Measurements from ENCODE around the gene ERBB4. TPM values are rescaled to one million over a fixed set of nuclear protein-coding genes. Genes with fewer than 3 reads are reported as not detected.

Gene ERBB4
- total RNA-seq, 1 experiment from 2014 or later, result 0.04 TPM

- H3K4me1 Mint-ChIP-seq, result peaks cover 8% of the 10 kb centered on the region in 2 experiments
These were observed 159.5 kb downstream of the ERBB4 start for GRCh38 chr2:212379103-212379502.

More at GRCh38 chr2:212379103-212379502, 159.5 kb downstream of the ERBB4 start:
- WGBS (ENCODE audit: extremely low coverage, insufficient read length, low lambda C conversion rate), result no CpG with 5 or more reads among the region's 3 CpGs
- Histone ChIP-seq H3K56ac (ENCODE audit: insufficient read length, low read depth, low read length) (no peak overlapping the region), H3K27ac (ENCODE audit: insufficient read length, low read depth, low read length) (no peak overlapping the region), H3K14ac (ENCODE audit: insufficient read depth, low read length) (no peak overlapping the region), H4K8ac (replicated peaks; ENCODE audit: insufficient read length, low read depth, low read length) (no peak overlapping the region), H4K5ac (ENCODE audit: insufficient read length, low read depth, low read length) (no peak overlapping the region), H3T11ph (ENCODE audit: low read length) (no peak overlapping the region), H2BK5ac (ENCODE audit: insufficient read length, low read length) (no peak overlapping the region), H3K23me2 (ENCODE audit: insufficient read length, low read depth, low read length, poor library complexity, severe bottlenecking) (no peaks in the 10 kb centered on the region), H2BK15ac (ENCODE audit: low read depth, low read length) (no peak overlapping the region), H2AFZ (ENCODE audit: low read length) (no peak overlapping the region), H3K79me1 (ENCODE audit: insufficient read depth, low read depth, low read length, poor library complexity, severe bottlenecking) (no peaks in the 10 kb centered on the region), H3K9me3 (ENCODE audit: control insufficient read depth, low read depth, low read length) (no peaks in the 10 kb centered on the region), H3K4me1 (ENCODE audit: insufficient read depth, low read length) (no peaks in the 10 kb centered on the region), H3K27me3 (ENCODE audit: insufficient read depth, low read length) (no peaks in the 10 kb centered on the region), H3K23ac (ENCODE audit: insufficient read length, low read depth, low read length) (no peak overlapping the region), H3K9ac (ENCODE audit: extremely low read depth, insufficient read length, low read length) (no peak overlapping the region), H2AK5ac (ENCODE audit: insufficient read length, low read length) (no peak overlapping the region), H2BK120ac (ENCODE audit: low read depth, low read length, poor library complexity, severe bottlenecking) (no peak overlapping the region), H3K79me2 (ENCODE audit: insufficient read depth, low read length) (no peaks in the 10 kb centered on the region), H2BK12ac (ENCODE audit: insufficient read length, low read depth, low read length) (no peak overlapping the region), H4K91ac (ENCODE audit: insufficient read length, low read depth, low read length) (no peak overlapping the region), H3K4me2 (ENCODE audit: insufficient read depth, insufficient read length, low read length) (no peak overlapping the region), H3K4ac (ENCODE audit: low read depth, low read length) (no peak overlapping the region), H2BK20ac (ENCODE audit: low read depth, low read length, poor library complexity, severe bottlenecking) (no peak overlapping the region), H4K20me1 (ENCODE audit: control insufficient read depth, insufficient read depth, insufficient read length) (no peaks in the 10 kb centered on the region), H3K18ac (ENCODE audit: insufficient read length, low read depth, low read length) (no peak overlapping the region)
- DNase-seq, result no peak
- Mint-ChIP-seq H3K9me3 (no peaks in the 10 kb centered on the region), H3K4me3 (no peak overlapping the region), H3K27me3 (ENCODE audit: low read depth) (no peaks in the 10 kb centered on the region), H3K27ac (no peak overlapping the region), H3K36me3 (ENCODE audit: insufficient read depth in 1 of 3, low read depth in 3 of 3) (no peaks in the 10 kb centered on the region)
- TF ChIP-seq CTCF (conservative IDR thresholded peaks at IDR 0.05), result no peak

Data from H9 (cell line).